ENCODE measurements around the gene OR6C75. TPM values are rescaled to one million over a fixed set of nuclear protein-coding genes. Genes with fewer than 3 reads are reported as not detected.
"Not testable (repeated sequence)": the region's sequence is repeated elsewhere in the genome, so short reads cannot be mapped to it uniquely, and the experiment has no call there.

Gene OR6C75
- total and polyA plus RNA-seq, 2 experiments from 2014 or later, result not detected

- no peak for DNase-seq
- Histone ChIP-seq H3K9ac (no peak overlapping the region), H3K4me1 (ENCODE audit: insufficient read depth) (no peaks in the 10 kb centered on the region), H4K20me1 (ENCODE audit: insufficient read depth) (no peaks in the 10 kb centered on the region), H3K79me2 (ENCODE audit: insufficient read depth) (no peaks in the 10 kb centered on the region), H3K4me2 (ENCODE audit: unreplicated experiment) (no peak overlapping the region), H3K36me3 (ENCODE audit: low read depth) (no peaks in the 10 kb centered on the region), H3K27ac (no peak overlapping the region), H3K27me3 (replicated peaks; ENCODE audit: insufficient read depth) (no peaks in the 10 kb centered on the region), H3K9me3 (ENCODE audit: low read depth) (peaks cover 3% of the 10 kb centered on the region), H3K4me3 (no peak overlapping the region), H3K9me2 (ENCODE audit: insufficient read depth) (no peaks in the 10 kb centered on the region), H3F3A (ENCODE audit: insufficient read depth) (no peaks in the 10 kb centered on the region), H2AFZ (no peak overlapping the region)
- TF ChIP-seq EZH2 (IDR thresholded peaks at IDR 0.05; ENCODE audit: insufficient read depth, poor library complexity, severe bottlenecking), result no peak
- no peak for TF ChIP-seq EZH2phosphoT487 (IDR thresholded peaks at IDR 0.05; ENCODE audit: insufficient read depth, low read depth)
- in situ Hi-C loops (cut with MboI), result no loop called here
- 37 to 43% methylated on average over 22 to 23 of the region's 23 CpGs for WGBS, 2 experiments (ENCODE audit: low coverage in 1 of 2, low lambda C conversion rate in 2 of 2, missing lambda C conversion rate in 2 of 2)
These were observed 29.4 kb downstream of the OR6C75 start for GRCh38 chr12:55392032-55392795.

- Histone ChIP-seq H3K27ac (no peak overlapping the region), H3K4me2 (ENCODE audit: unreplicated experiment) (no peak overlapping the region), H4K20me1 (ENCODE audit: insufficient read depth) (no peaks in the 10 kb centered on the region), H3K36me3 (ENCODE audit: low read depth) (no peaks in the 10 kb centered on the region), H2AFZ (no peak overlapping the region), H3K9me3 (ENCODE audit: low read depth) (no peaks in the 10 kb centered on the region), H3F3A (ENCODE audit: insufficient read depth) (no peaks in the 10 kb centered on the region), H3K9ac (no peak overlapping the region), H3K9me2 (ENCODE audit: insufficient read depth) (no peaks in the 10 kb centered on the region), H3K79me2 (ENCODE audit: insufficient read depth) (no peaks in the 10 kb centered on the region), H3K27me3 (replicated peaks; ENCODE audit: insufficient read depth) (no peaks in the 10 kb centered on the region), H3K4me3 (no peak overlapping the region), H3K4me1 (ENCODE audit: insufficient read depth) (no peaks in the 10 kb centered on the region)
- DNase-seq, result no peak
- TF ChIP-seq EZH2phosphoT487 (IDR thresholded peaks at IDR 0.05; ENCODE audit: insufficient read depth, low read depth) (no peak), EZH2 (IDR thresholded peaks at IDR 0.05; ENCODE audit: insufficient read depth, poor library complexity, severe bottlenecking) (no peak)
- 0 to 15% methylated on average over 1 of the region's 1 CpG for WGBS, 2 experiments (ENCODE audit: low coverage in 1 of 2, low lambda C conversion rate in 2 of 2, missing lambda C conversion rate in 2 of 2)
- in situ Hi-C loops (cut with MboI), result no loop called here
These were observed 33.6 kb downstream of the OR6C75 start for GRCh38 chr12:55396326-55396725.

- no peak within 1 kb of the TSS for H3K4me3 ChIP-seq
- H3K9me2 ChIP-seq (ENCODE audit: insufficient read depth), result no peaks in the 10 kb centered on the region
- no peaks in the 10 kb centered on the region for H3K36me3 ChIP-seq (ENCODE audit: low read depth)
- no peaks in the 10 kb centered on the region for H3K27me3 ChIP-seq (replicated peaks; ENCODE audit: insufficient read depth)
- TF ChIP-seq EZH2 (IDR thresholded peaks at IDR 0.05; ENCODE audit: insufficient read depth, poor library complexity, severe bottlenecking) (no peak), EZH2phosphoT487 (IDR thresholded peaks at IDR 0.05; ENCODE audit: insufficient read depth, low read depth) (no peak)
- DNase-seq, result no peak
- no peak within 1 kb of the TSS for H3K27ac ChIP-seq
- H3K79me2 ChIP-seq (ENCODE audit: insufficient read depth), result no peaks in the 10 kb centered on the region
- no peaks in the 10 kb centered on the region for H4K20me1 ChIP-seq (ENCODE audit: insufficient read depth)
- in situ Hi-C loops (cut with MboI), result no loop called here
- H2AFZ ChIP-seq, result no peak within 1 kb of the TSS
- no peaks in the 10 kb centered on the region for H3F3A ChIP-seq (ENCODE audit: insufficient read depth)
- no peak within 1 kb of the TSS for H3K9ac ChIP-seq
- H3K4me1 ChIP-seq (ENCODE audit: insufficient read depth), result no peaks in the 10 kb centered on the region
- no peak within 1 kb of the TSS for H3K4me2 ChIP-seq (ENCODE audit: unreplicated experiment)
- no peaks in the 10 kb centered on the region for H3K9me3 ChIP-seq (ENCODE audit: low read depth)
- 17 to 21% methylated on average over 1 of the region's 1 CpG for WGBS, 2 experiments (ENCODE audit: low coverage in 1 of 2, low lambda C conversion rate in 2 of 2, missing lambda C conversion rate in 2 of 2)
These were observed 37.5 kb downstream of the OR6C75 start, which contains the start of gene OR6C65 for GRCh38 chr12:55400229-55400628. Gene OR6C65 (plus strand): TSS chr12:55400529. CDS start chr12:55400529, 0 bp downstream.

GRCh38 chr12:55407866-55408265 lies 45.1 kb downstream of the OR6C75 start:
- Histone ChIP-seq H3K79me2 (ENCODE audit: insufficient read depth) (no peaks in the 10 kb centered on the region), H3K4me1 (ENCODE audit: insufficient read depth) (no peaks in the 10 kb centered on the region), H3K9ac (no peak overlapping the region), H3K27ac (no peak overlapping the region), H3K9me2 (ENCODE audit: insufficient read depth) (no peaks in the 10 kb centered on the region), H3K4me2 (ENCODE audit: unreplicated experiment) (no peak overlapping the region), H2AFZ (no peak overlapping the region), H3F3A (ENCODE audit: insufficient read depth) (no peaks in the 10 kb centered on the region), H3K9me3 (ENCODE audit: low read depth) (peaks cover 3% of the 10 kb centered on the region), H3K36me3 (ENCODE audit: low read depth) (no peaks in the 10 kb centered on the region), H3K4me3 (no peak overlapping the region), H4K20me1 (ENCODE audit: insufficient read depth) (no peaks in the 10 kb centered on the region), H3K27me3 (replicated peaks; ENCODE audit: insufficient read depth) (no peaks in the 10 kb centered on the region)
- TF ChIP-seq EZH2 (IDR thresholded peaks at IDR 0.05; ENCODE audit: insufficient read depth, poor library complexity, severe bottlenecking) (no peak), EZH2phosphoT487 (IDR thresholded peaks at IDR 0.05; ENCODE audit: insufficient read depth, low read depth) (no peak)
- in situ Hi-C loops (cut with MboI), result no loop called here
- no peak for DNase-seq
- WGBS, 2 experiments (ENCODE audit: low coverage in 1 of 2, low lambda C conversion rate in 2 of 2, missing lambda C conversion rate in 2 of 2), result 10 to 13% methylated on average over 1 of the region's 1 CpG

- H3K27ac ChIP-seq; H3K36me3 ChIP-seq (ENCODE audit: low read depth); H3K4me1 ChIP-seq (ENCODE audit: insufficient read depth); H3K9me3 ChIP-seq (ENCODE audit: low read depth); H2AFZ ChIP-seq; H3F3A ChIP-seq (ENCODE audit: insufficient read depth); DNase-seq; H3K4me3 ChIP-seq; H3K9ac ChIP-seq; H4K20me1 ChIP-seq (ENCODE audit: insufficient read depth); H3K9me2 ChIP-seq (ENCODE audit: insufficient read depth); H3K27me3 ChIP-seq (replicated peaks; ENCODE audit: insufficient read depth); H3K79me2 ChIP-seq (ENCODE audit: insufficient read depth); H3K4me2 ChIP-seq (ENCODE audit: unreplicated experiment); in situ Hi-C loops (cut with MboI): not testable (repeated sequence)
- 16% methylated on average over 1 of the region's 1 CpG for WGBS, 2 experiments (ENCODE audit: low coverage in 1 of 2, low lambda C conversion rate in 2 of 2, missing lambda C conversion rate in 2 of 2)
These were observed 46.4 kb downstream of the OR6C75 start for GRCh38 chr12:55409133-55409532.

- H3K4me1 ChIP-seq (ENCODE audit: insufficient read depth); H3K27ac ChIP-seq; H3K9me2 ChIP-seq (ENCODE audit: insufficient read depth); H3F3A ChIP-seq (ENCODE audit: insufficient read depth); H3K36me3 ChIP-seq (ENCODE audit: low read depth); in situ Hi-C loops (cut with MboI); DNase-seq; H3K27me3 ChIP-seq (replicated peaks; ENCODE audit: insufficient read depth); H4K20me1 ChIP-seq (ENCODE audit: insufficient read depth); H3K4me3 ChIP-seq; H3K9ac ChIP-seq; H3K4me2 ChIP-seq (ENCODE audit: unreplicated experiment); H2AFZ ChIP-seq; H3K79me2 ChIP-seq (ENCODE audit: insufficient read depth); H3K9me3 ChIP-seq (ENCODE audit: low read depth): not testable (repeated sequence)
- 71 to 73% methylated on average over 15 of the region's 15 CpGs for WGBS, 2 experiments (ENCODE audit: low coverage in 1 of 2, low lambda C conversion rate in 2 of 2, missing lambda C conversion rate in 2 of 2)
These were observed 49.4 kb downstream of the OR6C75 start for GRCh38 chr12:55412138-55412537.

Measured in GM23248 (cell line).